MG63 (cell line): ENCODE results near the gene CES2. TPM values are rescaled to one million over a fixed set of nuclear protein-coding genes. Genes with fewer than 3 reads are reported as not detected.

ENCODE experiments used
- DNase-seq: peaks from one replicate; pipeline ENCODE4 v3.0.0-alpha.2; 2020
- H3K27me3 ChIP-seq: fragments of 250-450 bp; sonication (Bioruptor Pico); 2 replicates; pipeline ENCODE4 v1.5.1; 2020; ENCODE audit warnings: mild to moderate bottlenecking, moderate library complexity
- H3K36me3 ChIP-seq: fragments of 250-450 bp; sonication (Bioruptor Pico); 2 replicates; pipeline ENCODE4 v1.5.1; 2020; ENCODE audit warnings: mild to moderate bottlenecking, moderate library complexity
- H3K4me3 ChIP-seq: fragments of 250-450 bp; sonication (Bioruptor Pico); 2 replicates; pipeline ENCODE4 v1.5.1; 2020; ENCODE audit warnings: mild to moderate bottlenecking, moderate library complexity
- H3K9me3 ChIP-seq: fragments of 250-450 bp; sonication (Bioruptor Pico); 2 replicates; pipeline ENCODE4 v1.5.1; 2020; ENCODE audit warnings: mild to moderate bottlenecking, moderate library complexity
- total RNA-seq: library from RNA; depleted of rRNA; stranded (reverse); fragments of >200 nt; shearing (Covaris generic); gene quantifications from 2 replicates; pipeline ENCODE4 v1.2.3, GENCODE V29; 2014; ENCODE audit warnings: low replicate concordance

CES2 gene
- total RNA-seq, 1 experiment from 2014 or later, result 32.7 TPM

DNA sequence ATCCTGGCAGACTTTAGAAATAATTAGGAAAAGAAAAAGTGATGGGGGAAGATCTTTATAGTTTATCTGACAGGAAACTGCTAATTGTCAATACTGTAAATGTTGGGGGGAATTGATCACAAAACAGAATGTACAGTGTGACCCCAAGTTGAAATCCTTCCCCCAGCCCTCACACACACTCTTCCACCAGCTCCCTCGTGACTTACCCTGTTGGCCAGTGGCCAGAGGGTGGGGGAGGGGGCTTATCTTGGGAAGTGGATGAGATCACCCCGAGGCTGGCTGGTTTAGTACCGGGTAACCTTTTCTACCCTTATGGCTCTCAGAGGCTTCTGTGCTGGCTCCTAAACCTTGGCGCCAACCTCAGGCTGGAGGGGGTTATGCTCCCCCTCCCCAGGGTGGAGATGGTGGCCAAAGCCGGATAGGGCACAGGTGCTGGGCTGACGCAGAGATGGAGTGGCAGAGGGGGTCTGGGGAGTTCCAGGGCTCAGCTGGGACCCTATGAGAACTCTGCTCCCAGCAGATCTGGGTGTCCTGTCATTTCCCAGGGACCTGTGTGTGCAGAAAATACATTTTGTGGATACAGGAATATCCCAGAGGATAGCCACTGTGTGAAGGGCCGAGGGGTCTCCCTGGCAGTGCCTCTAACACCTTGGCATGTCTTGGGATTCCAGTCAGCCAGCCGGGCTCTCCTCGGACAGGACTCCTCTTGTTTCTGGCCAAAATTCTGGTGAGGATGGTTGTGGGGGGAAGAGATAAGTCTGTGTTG lies 35.2 kb upstream of the CES2 start:
- H3K27me3 ChIP-seq, result no peaks in the 10 kb centered on the region
- no peak overlapping the region for H3K4me3 ChIP-seq
- peak; percentile 60 for DNase-seq
- no peaks in the 10 kb centered on the region for H3K36me3 ChIP-seq
- H3K9me3 ChIP-seq, result no peaks in the 10 kb centered on the region

GRCh38 chr16:66900721-66901441 lies 34.4 kb upstream of the CES2 start:
- DNase-seq, result no peak
- no peaks in the 10 kb centered on the region for H3K9me3 ChIP-seq
- H3K27me3 ChIP-seq, result no peaks in the 10 kb centered on the region

GRCh38 chr16:66901626-66902025 lies 33.7 kb upstream of the CES2 start:
- Histone ChIP-seq H3K36me3 (no peaks in the 10 kb centered on the region), H3K27me3 (no peaks in the 10 kb centered on the region), H3K4me3 (no peak overlapping the region), H3K9me3 (no peaks in the 10 kb centered on the region)
- no peak for DNase-seq

More at GRCh38 chr16:66900721-66901441, 34.4 kb upstream of the CES2 start:
- no peak overlapping the region for H3K4me3 ChIP-seq
- no peaks in the 10 kb centered on the region for H3K36me3 ChIP-seq

DNA sequence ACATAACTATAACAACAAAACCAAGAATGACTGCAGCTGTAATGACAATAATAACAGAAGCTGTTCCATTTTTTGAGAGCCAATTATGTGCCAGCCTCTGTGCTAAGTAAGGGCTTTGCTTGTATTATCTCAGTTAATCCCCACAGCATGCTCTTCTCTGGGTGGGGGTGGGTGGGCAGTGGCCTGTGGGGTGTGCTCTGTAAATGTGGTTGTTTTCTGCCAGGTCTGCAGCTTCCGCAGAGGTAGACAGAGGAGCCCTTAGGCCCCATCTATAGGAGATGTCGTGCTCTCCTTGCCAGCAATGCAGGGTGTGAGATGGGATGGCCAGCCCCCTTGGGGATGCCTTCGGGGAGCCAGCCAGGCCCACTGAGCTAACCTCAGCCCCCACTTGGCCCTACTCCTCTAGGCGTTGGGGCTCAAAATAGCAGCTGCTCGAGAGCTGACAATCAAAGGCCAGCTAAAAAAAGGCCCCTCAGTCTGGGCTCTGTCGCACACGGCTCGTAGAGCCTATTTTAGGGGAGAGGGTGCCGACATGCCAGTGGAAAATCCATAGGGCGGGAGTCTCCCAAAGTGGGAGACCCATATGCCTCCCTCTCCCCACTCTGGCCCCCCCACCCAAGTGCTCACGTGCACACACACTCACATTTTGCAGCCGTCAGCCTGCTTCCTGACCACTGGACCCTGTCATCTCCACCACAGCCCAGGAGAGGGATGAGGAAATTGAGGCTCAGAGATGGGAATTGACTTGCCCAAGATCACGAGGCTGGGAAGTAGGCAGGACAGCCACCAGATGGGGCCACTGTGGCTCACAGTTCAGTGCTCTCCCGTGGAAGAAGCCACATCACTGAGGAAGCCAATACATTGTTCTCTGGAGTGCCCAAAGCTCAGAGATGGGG lies 32.4 kb upstream of the CES2 start:
- Histone ChIP-seq H3K36me3 (no peaks in the 10 kb centered on the region), H3K4me3 (no peak overlapping the region), H3K27me3 (no peaks in the 10 kb centered on the region), H3K9me3 (no peaks in the 10 kb centered on the region)
- no peak for DNase-seq

DNA sequence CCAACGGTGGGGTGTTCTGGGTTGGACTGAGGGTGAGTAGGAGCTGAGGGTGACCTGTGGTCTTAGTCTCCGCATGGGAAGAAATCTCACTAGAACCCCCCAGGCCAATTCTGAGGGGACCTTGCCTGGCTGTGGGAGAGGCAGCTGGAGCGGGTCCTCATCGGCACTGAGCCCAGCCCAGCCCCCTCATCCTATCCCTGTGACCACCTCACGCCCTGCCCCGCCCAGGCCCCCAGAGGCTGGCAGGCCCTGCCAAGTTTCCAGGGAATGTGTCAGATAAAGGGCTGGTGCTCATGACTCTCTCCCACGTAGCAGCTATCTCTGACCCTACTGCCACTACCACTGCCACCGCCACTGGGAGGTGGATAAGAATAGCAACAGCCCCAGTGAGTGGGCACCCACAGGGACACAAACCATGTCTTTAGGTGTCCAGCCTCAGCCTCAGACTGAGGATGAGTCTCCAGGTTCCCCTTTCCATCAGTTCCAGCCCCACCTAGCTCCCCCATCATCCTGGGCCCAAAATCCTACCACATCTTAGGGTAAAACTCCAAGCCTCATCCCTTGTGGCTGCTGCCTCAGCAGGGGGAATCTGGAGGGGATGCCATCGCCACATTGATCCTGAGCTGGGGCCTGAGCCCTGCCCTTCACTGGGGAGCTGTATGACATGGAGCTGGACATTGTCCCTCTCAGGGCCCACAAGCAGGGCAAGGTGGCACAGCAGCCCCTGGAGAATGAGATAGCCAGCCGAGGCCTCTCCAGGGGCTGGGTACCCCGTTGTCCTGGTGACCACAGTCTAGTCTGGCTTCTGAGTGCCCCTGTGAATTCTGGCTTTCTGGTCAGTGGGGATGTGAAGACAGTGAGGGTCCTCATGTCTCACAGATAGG lies 31.5 kb upstream of the CES2 start:
- H3K36me3 ChIP-seq, result no peaks in the 10 kb centered on the region
- no peaks in the 10 kb centered on the region for H3K27me3 ChIP-seq
- no peaks in the 10 kb centered on the region for H3K9me3 ChIP-seq
- H3K4me3 ChIP-seq, result no peak overlapping the region
- DNase-seq, result no peak

GRCh38 chr16:66904428-66904845 lies 30.9 kb upstream of the CES2 start:
- Histone ChIP-seq H3K27me3 (no peaks in the 10 kb centered on the region), H3K9me3 (no peaks in the 10 kb centered on the region)
- no peak for DNase-seq

DNA sequence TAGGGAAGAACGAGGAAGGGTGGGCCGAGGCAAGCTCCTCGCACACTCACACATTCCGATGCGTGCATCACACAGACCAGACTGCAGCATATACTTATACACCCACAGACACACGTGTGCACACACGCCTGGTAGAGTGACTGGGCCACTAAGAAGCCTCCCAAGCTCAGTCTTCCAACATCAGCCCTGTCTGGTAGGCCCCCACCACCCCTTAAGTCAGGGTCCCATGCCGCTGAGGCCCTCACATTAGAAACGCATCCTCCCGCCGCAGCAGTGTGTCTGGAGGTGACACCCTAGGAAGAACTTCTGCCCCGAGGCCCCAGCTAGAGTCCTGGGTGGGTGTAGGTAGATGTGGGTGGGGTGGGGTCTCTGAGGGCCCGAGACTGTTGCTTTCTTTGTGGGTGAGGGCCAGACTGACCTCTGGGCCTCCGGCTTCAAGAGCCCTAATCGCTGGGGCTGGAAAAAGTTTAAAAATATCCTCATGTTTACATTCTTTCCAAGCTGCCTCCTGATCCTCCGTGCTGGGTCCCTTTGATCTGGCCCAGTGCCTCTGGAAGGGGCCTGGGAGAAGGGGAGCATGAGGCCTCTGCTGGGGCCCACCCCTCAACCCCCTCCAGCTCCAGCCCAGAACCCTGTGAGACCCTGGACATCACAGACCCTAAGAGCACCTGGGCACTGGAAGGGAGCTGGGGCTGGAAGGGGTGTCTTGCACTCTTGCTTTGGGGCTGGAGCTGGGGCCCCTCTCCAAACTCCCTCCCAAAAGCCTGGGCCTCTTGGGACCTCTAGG lies 30.3 kb upstream of the CES2 start:
- no peaks in the 10 kb centered on the region for H3K27me3 ChIP-seq
- H3K4me3 ChIP-seq, result no peak overlapping the region
- no peaks in the 10 kb centered on the region for H3K36me3 ChIP-seq
- no peaks in the 10 kb centered on the region for H3K9me3 ChIP-seq
- DNase-seq, result no peak

More at GRCh38 chr16:66904428-66904845, 30.9 kb upstream of the CES2 start:
- no peak overlapping the region for H3K4me3 ChIP-seq
- no peaks in the 10 kb centered on the region for H3K36me3 ChIP-seq

DNA sequence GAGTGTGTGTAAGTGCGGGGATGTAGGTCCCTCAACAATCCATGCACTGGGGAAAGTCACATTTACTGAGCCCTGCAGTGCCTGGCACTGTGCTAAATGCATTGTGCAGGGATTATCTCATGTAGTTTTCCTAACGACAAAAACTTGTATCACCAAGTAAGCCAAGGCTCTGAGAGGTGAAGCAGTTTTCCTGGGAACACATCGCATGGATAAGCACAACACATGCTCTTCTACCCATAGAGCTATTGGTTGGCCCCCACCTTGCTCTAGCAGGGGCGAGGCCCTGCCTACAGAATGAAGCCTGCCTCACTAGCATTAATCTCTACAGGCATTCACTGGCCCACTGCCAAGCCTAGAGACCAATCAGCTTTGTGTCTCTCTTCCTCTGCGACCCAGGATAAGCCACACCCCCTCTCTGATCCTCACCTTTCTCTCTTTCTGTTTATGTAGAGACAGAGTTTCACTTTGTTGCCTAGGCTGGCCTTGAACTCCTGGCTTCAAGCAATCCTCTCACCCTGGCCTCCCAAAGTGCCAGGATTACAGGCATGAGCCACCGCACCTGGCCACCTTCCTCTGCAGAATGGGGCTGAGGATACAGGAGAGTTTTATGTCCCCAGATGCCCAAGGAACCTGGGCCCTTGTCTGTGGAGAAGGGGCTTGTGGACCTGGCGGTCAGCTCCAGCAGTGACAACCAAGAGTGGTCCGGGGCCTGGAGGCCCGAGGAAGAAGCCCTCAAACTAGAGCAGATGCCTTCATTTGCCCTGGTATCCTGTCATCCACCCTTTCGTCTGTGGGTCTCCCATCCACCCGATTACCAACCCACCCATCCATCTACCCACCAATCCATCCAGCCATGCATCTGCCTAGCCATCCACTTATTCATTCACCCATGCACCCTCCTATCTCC lies 29.4 kb upstream of the CES2 start:
- Histone ChIP-seq H3K36me3 (no peaks in the 10 kb centered on the region), H3K27me3 (no peaks in the 10 kb centered on the region), H3K9me3 (no peaks in the 10 kb centered on the region), H3K4me3 (no peak overlapping the region)
- no peak for DNase-seq

DNA sequence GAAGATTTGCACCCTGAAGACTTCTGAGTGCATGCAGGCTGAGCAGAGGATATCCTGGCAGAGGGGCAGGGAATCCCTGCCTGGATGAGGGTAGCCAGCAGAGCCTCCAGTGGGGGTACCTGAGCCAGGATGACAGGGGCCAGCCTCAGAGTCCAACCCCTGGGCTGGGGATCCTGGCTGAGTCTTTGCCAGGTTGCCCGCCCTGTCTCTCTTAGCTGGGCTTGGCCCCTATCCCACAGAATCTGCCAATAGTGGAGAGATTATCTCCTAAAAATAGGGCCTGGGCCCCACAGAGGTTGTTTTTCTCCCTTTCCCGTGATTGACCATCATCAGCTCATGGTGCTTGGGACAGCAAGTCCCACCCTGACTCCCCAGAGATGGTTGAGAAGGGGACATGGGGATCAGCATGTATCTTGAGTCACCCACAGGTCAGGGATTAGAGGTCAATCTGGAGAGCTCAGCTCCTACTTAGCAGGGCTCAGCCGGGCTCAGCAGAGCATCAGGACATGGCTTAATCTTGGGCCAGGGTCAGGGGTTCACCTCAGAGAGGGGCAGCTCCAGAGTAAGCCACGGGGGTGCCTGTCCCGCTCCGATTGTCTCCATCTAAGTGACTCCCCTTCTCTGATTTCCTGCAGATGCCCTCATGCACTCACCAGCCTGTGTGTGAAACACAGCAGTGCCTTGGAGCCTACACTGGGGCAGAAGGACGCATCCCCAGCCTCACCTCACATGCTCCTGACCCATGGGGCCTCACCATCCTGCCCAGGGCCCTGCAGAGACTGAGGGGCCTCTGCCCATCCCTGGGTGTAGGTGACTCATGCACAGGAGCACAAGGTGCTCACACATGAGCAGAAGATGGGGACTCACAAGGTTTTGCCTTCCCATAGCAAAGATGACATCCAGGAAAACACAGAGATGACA lies 28.1 kb upstream of the CES2 start:
- H3K36me3 ChIP-seq, result no peaks in the 10 kb centered on the region

GRCh38 chr16:66908116-66908515 lies 27.2 kb upstream of the CES2 start:
- H3K36me3 ChIP-seq, result no peaks in the 10 kb centered on the region
- no peaks in the 10 kb centered on the region for H3K9me3 ChIP-seq
- no peak for DNase-seq
- no peaks in the 10 kb centered on the region for H3K27me3 ChIP-seq
- no peak overlapping the region for H3K4me3 ChIP-seq

More for the DNA sequence above, 28.1 kb upstream of the CES2 start:
- H3K27me3 ChIP-seq, result no peaks in the 10 kb centered on the region
- no peak for DNase-seq
- no peaks in the 10 kb centered on the region for H3K9me3 ChIP-seq
- no peak overlapping the region for H3K4me3 ChIP-seq

GRCh38 chr16:66908762-66909559 lies 26.4 kb upstream of the CES2 start:
- Histone ChIP-seq H3K4me3 (no peak overlapping the region), H3K27me3 (no peaks in the 10 kb centered on the region), H3K36me3 (no peaks in the 10 kb centered on the region), H3K9me3 (no peaks in the 10 kb centered on the region)
- no peak for DNase-seq

DNA sequence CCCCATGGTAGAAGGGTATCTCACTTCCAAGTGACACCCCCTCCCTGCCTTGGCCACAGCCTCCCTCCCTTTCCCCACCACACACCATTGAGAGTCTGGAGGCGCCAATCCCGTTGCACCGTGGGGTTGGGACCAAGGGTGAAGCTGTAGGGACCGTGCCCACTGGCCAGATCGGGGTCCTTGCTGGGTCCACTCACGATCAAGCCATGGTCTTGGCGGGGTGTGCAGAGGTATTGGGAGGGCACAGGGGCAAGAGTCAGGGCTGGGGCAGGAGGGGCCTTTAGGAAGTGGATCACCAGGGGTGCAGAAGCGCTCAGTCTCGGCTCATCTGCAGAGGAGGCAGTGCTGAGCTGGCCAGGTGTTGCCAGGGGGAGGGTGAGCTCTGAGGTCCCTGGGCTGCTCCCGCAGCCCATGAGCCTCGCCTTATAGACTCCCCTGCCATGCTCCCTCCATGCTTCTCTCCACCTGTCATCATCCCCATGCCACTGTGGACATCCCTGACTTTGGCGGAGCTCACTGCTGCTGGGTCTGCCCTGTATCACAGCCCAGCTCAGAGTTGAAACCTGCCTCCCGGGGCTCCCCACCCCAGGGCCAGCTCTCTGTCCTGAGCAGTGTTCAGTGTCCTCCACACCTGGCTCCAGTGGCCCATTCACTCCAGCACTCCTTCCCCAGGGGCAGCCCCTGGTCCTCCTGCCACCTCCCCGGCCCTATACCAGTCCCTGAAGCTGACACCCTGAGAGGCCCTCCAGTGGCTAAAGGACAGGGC lies 25.0 kb upstream of the CES2 start:
- no peaks in the 10 kb centered on the region for H3K9me3 ChIP-seq
- no peak overlapping the region for H3K4me3 ChIP-seq
- H3K27me3 ChIP-seq, result no peaks in the 10 kb centered on the region
- H3K36me3 ChIP-seq, result no peaks in the 10 kb centered on the region
- no peak for DNase-seq
